Motor neuron (in vitro differentiated cells): ENCODE measurements around the gene ALDH1A3. TPM values are rescaled to one million over a fixed set of nuclear protein-coding genes. Genes with fewer than 3 reads are reported as not detected.

ENCODE experiments used
- ATAC-seq, 8 experiments: fragments of 200-7000 bp; cut with Tn5 transposase; replicated peaks in 6 of 8; 2 replicates each; pipeline ENCODE4 v1.8.0; 2021; ENCODE audit warnings: mild to moderate bottlenecking in 8 of 8, moderate library complexity in 8 of 8
- H3K27ac ChIP-seq, 2 donors: fragments of 250-450 bp; sonication (Bioruptor Pico); 2 replicates each; pipeline ENCODE4 v1.9.0; 2021; ENCODE audit warnings: antibody characterized with exemption in 2 of 2, mild to moderate bottlenecking in 2 of 2, moderate library complexity in 1 of 2
- H3K4me1 ChIP-seq, 2 donors: fragments of 250-450 bp; sonication (Bioruptor Pico); replicated peaks in 1 of 2; 2 replicates each; pipeline ENCODE4 v1.6.1; 2021; ENCODE audit warnings: antibody characterized with exemption in 2 of 2, mild to moderate bottlenecking in 2 of 2, moderate library complexity in 1 of 2
- H3K4me3 ChIP-seq, 5 donors: fragments of 250-450 bp; sonication (Bioruptor Pico); 2 replicates each; pipeline ENCODE4 v1.9.0; 2021; ENCODE audit warnings: antibody characterized with exemption in 5 of 5, mild to moderate bottlenecking in 5 of 5, moderate library complexity in 4 of 5
- WGBS, 10 experiments: fragments of 450-650 bp; shearing (Covaris generic); methylation state at CpG; one replicate each; pipeline ENCODE4 v1.0.0; 2022; 5-methylcytosine and 5-hydroxymethylcytosine counted together
- in situ Hi-C, 9 experiments: fragments of 400-800 bp; cut with MboI; loops; one replicate each; pipeline ENCODE4 v1.15.0; 2021; ENCODE audit warnings: low sequenced_read_pairs in 9 of 9, low pct_unique_long_range_greater_than_20kb in 2 of 9; ENCODE audit not compliant: unreplicated experiment in 9 of 9
- total RNA-seq, 8 experiments: library from RNA; unstranded; fragments of 300-600 nt; gene quantifications; 2 replicates each; pipeline versions ENCODE4 v1.2.3 to v1.2.4, GENCODE V29; 2022

The ALDH1A3 gene
- total RNA-seq, 8 experiments from 2014 or later = 0.14 to 54.3 (median 2.1) TPM; not detected in 2

DNA sequence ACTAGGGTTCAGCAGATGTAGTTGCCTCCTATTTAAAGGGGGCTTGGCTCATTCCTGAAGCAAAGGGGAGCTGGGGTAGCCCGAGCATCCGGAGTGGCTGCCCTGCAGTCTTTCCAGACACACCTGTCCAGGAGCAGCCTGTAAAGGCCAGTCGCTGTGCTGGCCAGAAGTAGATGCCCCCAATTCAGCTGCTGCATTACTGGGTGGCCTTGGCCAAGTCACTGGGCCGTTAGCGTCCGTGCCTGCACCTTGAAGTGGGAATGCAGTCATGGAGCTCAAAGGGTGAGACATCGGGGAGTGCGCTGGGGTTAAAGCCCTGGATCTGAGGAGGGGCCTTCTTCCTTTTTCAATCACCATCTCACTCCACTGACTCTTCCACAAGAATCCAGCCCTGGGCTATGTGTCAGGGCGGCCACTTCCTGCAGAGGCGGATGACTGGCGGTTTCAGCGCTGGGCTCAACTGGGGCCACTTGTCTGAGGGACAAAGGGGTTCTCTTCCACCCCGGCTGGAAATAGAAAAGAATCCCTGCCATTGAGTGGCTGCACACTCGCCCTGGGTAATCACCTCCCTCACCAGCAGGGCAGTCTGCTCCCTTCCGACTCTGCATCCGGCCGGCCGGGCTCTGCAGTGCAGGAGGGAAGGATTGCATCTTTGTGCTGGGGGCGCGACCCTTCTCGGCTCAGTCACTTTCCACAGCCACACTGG, 11.8 kb downstream of the ALDH1A3 start:
- Histone ChIP-seq H3K4me3 (no peak overlapping the region), H3K4me1 (peaks cover 0 to 7% of the 10 kb centered on the region in 2 donors), H3K27ac (peak overlapping the region in 1 of 2 donors; percentile 7)
- 24 to 88% (median 83%) methylated on average over 2 to 8 of the region's 21 CpGs; no CpG with 5 or more reads in 4 of the 10 experiments for WGBS, 10 experiments
- in situ Hi-C loops = loop anchor here in 4 of 9 experiments (25.0 kb wide), 3 partner anchors 96 to 254 kb away; no protein-coding TSS in a partner anchor
- peak in 5 of 8 experiments; percentile 63 to 88 (median 79) for ATAC-seq

DNA sequence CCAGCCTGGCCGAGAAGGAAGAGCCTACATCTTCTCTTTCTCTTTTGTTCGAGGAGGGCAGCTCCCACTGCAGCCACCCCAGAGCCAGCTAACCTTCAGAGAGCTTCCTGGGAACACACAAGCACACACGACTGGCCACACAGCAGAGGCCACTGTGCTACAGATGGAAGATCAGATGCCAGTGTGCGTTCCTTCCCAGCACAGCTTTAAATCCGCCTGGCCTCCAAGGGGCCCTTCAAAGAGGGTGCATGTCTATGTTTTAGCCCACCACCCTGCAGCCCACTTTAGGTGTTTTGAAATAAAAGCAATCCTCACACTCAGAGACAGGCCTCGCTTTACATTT, 12.4 kb downstream of the ALDH1A3 start:
- WGBS, 10 experiments = 27% methylated on average over 3 of the region's 6 CpGs; no CpG with 5 or more reads in 9 of the 10 experiments
- ATAC-seq = no peak
- Histone ChIP-seq H3K27ac (peak overlapping the region in 1 of 2 donors; percentile 7), H3K4me1 (peaks cover 0 to 7% of the 10 kb centered on the region in 2 donors), H3K4me3 (no peak overlapping the region)
- in situ Hi-C loops = loop anchor here in 4 of 9 experiments (25.0 kb wide), 3 partner anchors 95 to 255 kb away; no protein-coding TSS in a partner anchor

DNA sequence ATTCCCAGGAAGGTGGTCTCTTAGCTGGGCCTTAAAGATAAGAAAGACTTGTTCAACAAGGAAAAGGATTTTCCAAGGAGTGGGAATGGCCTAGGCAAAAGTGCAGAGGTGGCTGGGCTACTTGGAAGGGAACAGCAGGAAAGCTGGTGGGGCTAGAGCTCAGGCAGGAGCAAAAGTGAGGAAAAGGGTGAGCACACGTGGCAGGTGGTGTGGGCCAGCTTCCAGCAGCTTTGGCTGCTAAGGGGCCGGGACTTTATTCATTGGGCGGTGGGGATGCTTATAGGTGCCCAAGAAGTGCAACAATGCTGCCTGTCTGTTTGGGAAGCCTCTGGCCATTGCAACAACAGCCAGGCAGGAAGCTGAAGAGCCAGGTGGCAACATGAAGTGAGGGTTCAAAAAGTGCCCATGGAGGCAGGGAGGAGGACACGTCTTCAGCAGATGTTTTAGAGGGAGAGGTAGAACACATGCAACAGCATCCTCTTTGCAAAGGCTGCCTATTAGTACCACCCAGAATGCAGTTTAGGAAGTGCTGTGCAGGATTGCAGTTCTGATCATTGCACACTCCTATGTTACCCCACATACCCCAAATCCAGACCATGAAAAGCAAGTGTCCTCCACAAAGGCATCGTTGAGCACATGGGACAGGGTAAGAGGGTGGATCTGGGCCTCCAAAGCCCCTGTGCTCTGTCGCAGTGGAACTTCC, 13.8 kb downstream of the ALDH1A3 start:
- in situ Hi-C loops = loop anchor here in 4 of 9 experiments (25.0 kb wide), 3 partner anchors 94 to 256 kb away; no protein-coding TSS in a partner anchor
- no peak for ATAC-seq

DNA sequence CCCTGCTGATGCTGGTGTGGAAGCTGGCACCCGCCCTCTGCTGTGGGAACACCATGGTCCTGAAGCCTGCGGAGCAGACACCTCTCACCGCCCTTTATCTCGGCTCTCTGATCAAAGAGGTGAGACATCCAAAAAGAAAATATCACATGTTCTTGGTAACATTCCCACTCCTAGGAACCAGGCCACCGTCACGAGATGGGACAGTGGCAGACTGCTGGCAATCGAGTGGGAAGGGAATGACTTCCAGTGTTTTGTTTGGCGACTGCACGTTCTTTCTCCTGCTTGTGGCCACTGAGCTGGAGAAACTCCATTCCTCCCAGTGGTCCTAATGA, 14.3 kb downstream of the ALDH1A3 start:
- Histone ChIP-seq H3K4me1 (peaks cover 0 to 7% of the 10 kb centered on the region in 2 donors), H3K27ac (no peak overlapping the region), H3K4me3 (no peak overlapping the region)
- 20 to 100% (median 78%) methylated on average over 1 to 8 of the region's 9 CpGs; no CpG with 5 or more reads in 2 of the 10 experiments for WGBS, 10 experiments
- in situ Hi-C loops = loop anchor here in 4 of 9 experiments (25.0 kb wide), 3 partner anchors 93 to 257 kb away; no protein-coding TSS in a partner anchor
- ATAC-seq = no peak

More for the DNA sequence above, 13.8 kb downstream of the ALDH1A3 start:
- WGBS, 10 experiments = 52 to 82% (median 76%) methylated on average over 1 to 4 of the region's 6 CpGs; no CpG with 5 or more reads in 4 of the 10 experiments
- H3K4me3 ChIP-seq = no peak overlapping the region
- H3K4me1 ChIP-seq = peaks cover 0 to 7% of the 10 kb centered on the region in 2 donors
- H3K27ac ChIP-seq = no peak overlapping the region

DNA sequence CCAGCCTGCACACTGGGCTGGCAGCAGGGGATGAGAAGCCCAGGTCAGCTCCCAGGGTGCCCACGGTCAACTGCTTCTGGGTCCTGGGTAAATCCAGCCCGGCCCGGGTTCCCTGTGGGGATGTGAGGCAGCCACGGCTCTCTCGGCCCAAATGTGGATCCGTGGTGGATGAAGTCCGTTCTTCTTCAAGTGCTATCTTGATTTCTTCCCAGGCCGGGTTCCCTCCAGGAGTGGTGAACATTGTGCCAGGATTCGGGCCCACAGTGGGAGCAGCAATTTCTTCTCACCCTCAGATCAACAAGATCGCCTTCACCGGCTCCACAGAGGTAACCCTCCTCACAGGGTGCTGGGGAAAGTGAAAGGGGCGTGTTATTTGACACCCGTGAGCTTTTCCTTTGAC, 16.1 kb downstream of the ALDH1A3 start:
- H3K27ac ChIP-seq = no peak overlapping the region
- ATAC-seq = no peak
- WGBS, 10 experiments = 33 to 93% (median 87%) methylated on average over 1 to 10 of the region's 13 CpGs; no CpG with 5 or more reads in 2 of the 10 experiments
- in situ Hi-C loops = loop anchor here in 4 of 9 experiments (25.0 kb wide), 3 partner anchors 92 to 258 kb away; no protein-coding TSS in a partner anchor
- peaks cover 0 to 7% of the 10 kb centered on the region in 2 donors for H3K4me1 ChIP-seq
- H3K4me3 ChIP-seq = no peak overlapping the region

DNA sequence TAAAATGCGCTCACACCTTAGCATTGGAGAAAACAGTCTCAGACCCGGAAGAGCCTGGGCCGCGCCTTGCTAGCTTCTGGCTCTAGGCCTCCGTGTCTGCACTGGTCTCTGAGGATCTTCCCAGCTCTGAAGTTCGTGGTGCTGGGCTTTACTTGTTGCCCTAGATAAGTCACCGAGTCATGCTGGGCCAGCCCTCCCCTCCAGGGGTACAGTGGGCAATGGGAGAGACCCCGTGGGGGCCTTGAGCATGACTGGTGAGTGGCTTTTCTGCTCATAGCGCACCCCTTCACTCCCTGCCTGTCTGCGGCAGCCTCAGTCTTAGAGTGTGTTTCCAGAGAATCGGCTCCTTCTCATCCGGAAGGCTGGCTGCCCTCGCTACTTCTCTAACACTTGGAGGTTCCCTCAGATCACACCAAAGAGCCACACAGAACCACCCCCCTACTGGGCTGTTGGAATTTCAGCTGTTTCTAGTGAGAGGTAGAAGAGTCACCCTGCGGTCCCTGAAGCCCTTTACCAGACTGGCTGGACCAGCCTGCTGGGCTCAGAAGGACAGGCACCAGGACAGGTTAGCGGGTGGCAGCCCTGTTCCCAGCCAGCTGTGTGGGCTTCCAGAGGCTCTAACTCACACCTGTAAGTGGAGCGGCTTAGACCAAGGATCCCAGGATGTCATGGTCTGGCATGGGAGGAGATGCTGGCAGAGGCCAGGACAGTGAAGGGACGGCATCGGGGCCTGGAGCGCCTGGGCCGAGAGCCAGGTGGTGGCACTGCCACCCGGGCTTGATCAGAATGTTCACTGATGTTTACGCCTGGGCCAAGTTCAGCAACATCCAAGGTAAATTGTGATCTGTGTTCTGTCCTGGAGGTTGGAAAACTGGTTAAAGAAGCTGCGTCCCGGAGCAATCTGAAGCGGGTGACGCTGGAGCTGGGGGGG, 17.9 kb downstream of the ALDH1A3 start:
- no peaks in the 10 kb centered on the region for H3K4me1 ChIP-seq
- ATAC-seq = no peak
- H3K4me3 ChIP-seq = no peak overlapping the region
- no peak overlapping the region for H3K27ac ChIP-seq
- 58 to 100% (median 87%) methylated on average over 3 to 16 of the region's 26 CpGs; no CpG with 5 or more reads in 2 of the 10 experiments for WGBS, 10 experiments
- in situ Hi-C loops = loop anchor here in 4 of 9 experiments (25.0 kb wide), 3 partner anchors 90 to 260 kb away; no protein-coding TSS in a partner anchor

DNA sequence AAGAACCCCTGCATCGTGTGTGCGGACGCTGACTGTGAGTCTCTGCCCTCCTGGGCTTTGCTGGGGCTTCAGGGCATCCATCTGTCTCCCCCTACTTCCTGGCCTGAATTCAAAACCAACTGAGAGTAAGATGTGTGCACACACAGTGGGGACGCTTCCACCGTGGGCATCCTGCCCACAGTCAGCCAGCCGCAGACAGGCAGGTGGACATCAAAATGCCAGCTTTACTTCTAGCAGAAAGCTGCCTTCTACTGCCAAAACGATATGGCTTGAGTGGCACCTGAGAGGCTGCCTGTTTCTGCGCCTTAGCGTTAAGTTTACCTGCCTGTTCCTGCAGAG, 18.5 kb downstream of the ALDH1A3 start:
- H3K4me3 ChIP-seq = no peak overlapping the region
- no peak overlapping the region for H3K27ac ChIP-seq
- 80 to 93% (median 83%) methylated on average over 3 to 8 of the region's 9 CpGs; no CpG with 5 or more reads in 7 of the 10 experiments for WGBS, 10 experiments
- no peaks in the 10 kb centered on the region for H3K4me1 ChIP-seq
- ATAC-seq = no peak
- in situ Hi-C loops = loop anchor here in 4 of 9 experiments (25.0 kb wide), 3 partner anchors 89 to 261 kb away; no protein-coding TSS in a partner anchor

DNA sequence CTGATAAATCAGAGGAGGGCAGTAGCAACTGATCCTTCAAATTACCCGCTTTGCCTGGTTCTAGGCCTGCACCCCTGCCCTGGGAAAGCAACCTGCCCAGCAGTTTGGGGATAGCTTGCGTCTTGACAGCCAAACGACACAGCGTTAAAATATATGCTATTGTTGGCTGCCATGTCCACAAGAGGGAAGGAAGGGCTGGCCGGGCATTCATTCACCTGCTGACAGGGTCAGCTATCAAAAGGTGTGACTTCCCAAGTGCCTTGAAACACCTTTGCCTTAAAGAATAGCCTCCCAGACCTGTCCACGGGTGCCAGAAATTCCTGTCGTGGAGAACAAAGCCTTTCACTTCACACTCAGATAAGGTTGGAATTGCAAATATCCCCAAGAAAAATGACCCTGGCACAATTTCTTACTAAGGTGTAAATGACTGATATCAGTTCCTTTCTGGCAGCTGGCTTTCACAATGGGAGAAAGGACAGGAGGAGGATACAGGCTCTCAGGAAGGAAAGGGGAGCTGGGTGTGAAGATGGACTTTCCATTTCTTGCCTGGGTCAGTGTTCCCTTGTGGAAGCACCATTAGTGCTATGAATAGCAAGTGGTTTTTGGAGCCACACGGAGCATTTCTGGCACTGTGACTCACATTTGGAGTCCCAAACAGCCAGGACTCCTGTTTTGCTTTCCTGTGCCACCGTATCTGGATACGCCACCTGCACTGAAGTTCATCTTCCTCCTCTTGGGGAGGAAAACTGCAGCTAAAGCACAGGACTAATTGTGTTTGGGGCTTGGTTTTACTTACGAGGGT, 19.2 kb downstream of the ALDH1A3 start:
- no peaks in the 10 kb centered on the region for H3K4me1 ChIP-seq
- in situ Hi-C loops = loop anchor here in 4 of 9 experiments (25.0 kb wide), 3 partner anchors 88 to 262 kb away; no protein-coding TSS in a partner anchor
- no peak for ATAC-seq
- H3K27ac ChIP-seq = no peak overlapping the region
- H3K4me3 ChIP-seq = no peak overlapping the region
- 55 to 100% (median 91%) methylated on average over 1 to 8 of the region's 11 CpGs; no CpG with 5 or more reads in 3 of the 10 experiments for WGBS, 10 experiments

DNA sequence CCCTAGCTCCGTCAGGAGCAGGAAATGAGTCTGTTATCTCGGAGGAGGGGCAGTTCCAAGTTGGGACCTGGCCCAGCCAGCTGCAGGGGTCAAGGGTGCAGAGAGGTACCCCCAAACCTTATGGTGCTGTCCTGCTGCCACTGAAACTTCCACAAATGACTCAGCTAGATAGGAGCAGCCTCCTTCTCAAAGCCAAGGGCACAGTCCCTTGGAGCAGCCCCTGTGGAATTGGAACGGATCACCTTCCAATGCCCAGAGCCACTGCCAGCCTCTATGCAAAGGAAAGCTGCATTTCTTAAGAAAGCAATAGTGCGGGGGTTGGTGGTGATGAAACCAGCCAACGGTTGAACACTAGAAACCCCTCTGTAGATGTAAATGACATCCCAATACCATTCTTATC, 20.0 kb downstream of the ALDH1A3 start:
- WGBS, 10 experiments = 50 to 100% (median 90%) methylated on average over 1 to 4 of the region's 5 CpGs; no CpG with 5 or more reads in 3 of the 10 experiments
- Histone ChIP-seq H3K27ac (no peak overlapping the region), H3K4me1 (no peaks in the 10 kb centered on the region), H3K4me3 (no peak overlapping the region)
- ATAC-seq = no peak
- in situ Hi-C loops = loop anchor here in 4 of 9 experiments (25.0 kb wide), 3 partner anchors 88 to 262 kb away; no protein-coding TSS in a partner anchor

DNA sequence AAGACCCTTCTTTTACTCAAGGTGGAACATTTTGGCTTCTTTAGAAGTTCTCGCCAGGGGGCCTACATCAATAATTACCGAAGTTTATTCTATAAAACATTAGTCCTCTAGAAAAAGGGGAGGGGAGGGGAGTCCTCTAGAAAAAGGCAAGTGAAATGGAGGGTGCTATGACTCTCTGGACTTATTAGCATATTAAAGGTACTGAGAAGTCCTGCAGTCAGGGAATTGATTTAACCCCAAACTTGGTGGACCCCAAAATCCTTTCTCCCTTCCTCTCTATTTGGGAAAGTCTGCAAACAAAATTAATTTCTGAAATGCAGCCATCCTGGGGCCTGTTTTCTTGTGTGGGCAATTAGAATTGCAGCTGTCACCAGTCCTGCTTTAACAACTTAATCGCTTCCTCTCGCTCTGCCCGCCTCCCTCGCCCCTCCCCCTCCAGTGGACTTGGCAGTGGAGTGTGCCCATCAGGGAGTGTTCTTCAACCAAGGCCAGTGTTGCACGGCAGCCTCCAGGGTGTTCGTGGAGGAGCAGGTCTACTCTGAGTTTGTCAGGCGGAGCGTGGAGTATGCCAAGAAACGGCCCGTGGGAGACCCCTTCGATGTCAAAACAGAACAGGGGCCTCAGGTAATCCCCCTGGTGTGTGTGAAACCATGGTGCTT, 20.6 kb downstream of the ALDH1A3 start:
- WGBS, 10 experiments = 59 to 92% (median 85%) methylated on average over 2 to 6 of the region's 13 CpGs; no CpG with 5 or more reads in 2 of the 10 experiments
- no peak for ATAC-seq
- Histone ChIP-seq H3K4me1 (no peaks in the 10 kb centered on the region), H3K27ac (no peak overlapping the region), H3K4me3 (no peak overlapping the region)
- in situ Hi-C loops = loop anchor here in 1 of 9 experiments (25.0 kb wide), 1 partner anchor 112 kb away; no protein-coding TSS in a partner anchor

DNA sequence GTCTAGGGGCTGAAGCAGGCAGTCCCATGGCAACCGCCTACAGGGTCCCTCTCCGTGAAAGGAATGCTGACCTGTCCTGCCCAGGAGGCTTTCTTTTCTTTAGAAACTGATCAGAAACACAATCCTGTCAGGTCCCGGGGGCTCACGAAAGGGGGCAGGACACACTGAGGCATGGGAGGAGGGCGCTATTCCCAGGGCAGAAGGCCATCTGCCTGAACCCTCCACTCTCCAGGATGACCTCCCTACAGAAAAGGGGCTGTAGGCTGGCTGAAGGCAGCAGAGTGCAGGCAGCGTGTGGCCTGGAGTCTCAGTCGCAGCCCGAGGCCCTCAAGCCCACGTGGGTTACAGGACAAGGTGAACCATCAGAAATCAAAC, 21.2 kb downstream of the ALDH1A3 start:
- H3K4me3 ChIP-seq = no peak overlapping the region
- no peak overlapping the region for H3K27ac ChIP-seq
- no peaks in the 10 kb centered on the region for H3K4me1 ChIP-seq
- ATAC-seq = no peak
- 0 to 81% (median 74%) methylated on average over 1 to 5 of the region's 9 CpGs; no CpG with 5 or more reads in 3 of the 10 experiments for WGBS, 10 experiments
- in situ Hi-C loops = loop anchor here in 1 of 9 experiments (25.0 kb wide), 1 partner anchor 112 kb away; no protein-coding TSS in a partner anchor
